Measurements from ENCODE around the gene MASP1. TPM values are rescaled to one million over a fixed set of nuclear protein-coding genes. Genes with fewer than 3 reads are reported as not detected.

The MASP1 gene
- total RNA-seq, result 2.6 TPM

- no peaks in the 10 kb centered on the region for H3K36me3 ChIP-seq
- intact Hi-C loops (cut with DNase I), result no loop called here
Measured at GRCh38 chr3:187291512-187292132, at the start of gene MASP1. Gene MASP1 (minus strand): TSS chr3:187291737. CDS start chr3:187291632, 105 bp downstream.

GRCh38 chr3:187340578-187340977, 49.0 kb upstream of the MASP1 start:
- no peak for DNase-seq (ENCODE audit: low spot score in 2 of 2)
- no peaks in the 10 kb centered on the region for H3K4me1 ChIP-seq
- no peak for TF ChIP-seq CTCF (IDR thresholded peaks at IDR 0.05)
- intact Hi-C loops (cut with DNase I), result no loop called here
- no peaks in the 10 kb centered on the region for H3K9me3 ChIP-seq
- no peaks in the 10 kb centered on the region for H3K36me3 ChIP-seq
- H3K4me3 ChIP-seq, result no peak overlapping the region
- H3K27ac ChIP-seq, result no peak overlapping the region
- no peaks in the 10 kb centered on the region for H3K27me3 ChIP-seq

More at GRCh38 chr3:187291512-187292132, at the start of gene MASP1:
- H3K9me3 ChIP-seq, result no peaks in the 10 kb centered on the region
- peak within 1 kb of the TSS; percentile 33 to 62 for H3K27ac ChIP-seq
- TF ChIP-seq CTCF (IDR thresholded peaks at IDR 0.05), result no peak
- no peak for DNase-seq (ENCODE audit: low spot score in 2 of 2)
- no peaks in the 10 kb centered on the region for H3K27me3 ChIP-seq
- H3K4me1 ChIP-seq, result peaks cover 0 to 8% of the 10 kb centered on the region in 2 donors
- H3K4me3 ChIP-seq, result peak within 1 kb of the TSS; percentile 27 to 57

- intact Hi-C loops (cut with DNase I), result no loop called here
- TF ChIP-seq CTCF (IDR thresholded peaks at IDR 0.05), result no peak
- Histone ChIP-seq H3K9me3 (no peaks in the 10 kb centered on the region), H3K4me3 (no peak overlapping the region), H3K27me3 (no peaks in the 10 kb centered on the region), H3K27ac (no peak overlapping the region), H3K4me1 (no peaks in the 10 kb centered on the region), H3K36me3 (no peaks in the 10 kb centered on the region)
- no peak for DNase-seq (ENCODE audit: low spot score in 2 of 2)
Measured at GRCh38 chr3:187336322-187336721, 44.8 kb upstream of the MASP1 start.

GRCh38 chr3:187334904-187335303, 43.4 kb upstream of the MASP1 start:
- Histone ChIP-seq H3K4me1 (no peaks in the 10 kb centered on the region), H3K9me3 (no peaks in the 10 kb centered on the region), H3K4me3 (no peak overlapping the region), H3K36me3 (no peaks in the 10 kb centered on the region), H3K27ac (no peak overlapping the region), H3K27me3 (no peaks in the 10 kb centered on the region)
- intact Hi-C loops (cut with DNase I), result no loop called here
- DNase-seq (ENCODE audit: low spot score in 2 of 2), result no peak
- TF ChIP-seq CTCF (IDR thresholded peaks at IDR 0.05), result no peak

GRCh38 chr3:187328691-187329090, 37.2 kb upstream of the MASP1 start:
- intact Hi-C loops (cut with DNase I), result no loop called here
- no peak for TF ChIP-seq CTCF (IDR thresholded peaks at IDR 0.05)
- H3K4me1 ChIP-seq, result no peaks in the 10 kb centered on the region
- no peaks in the 10 kb centered on the region for H3K9me3 ChIP-seq
- no peaks in the 10 kb centered on the region for H3K27me3 ChIP-seq
- H3K36me3 ChIP-seq, result no peaks in the 10 kb centered on the region
- no peak overlapping the region for H3K4me3 ChIP-seq
- DNase-seq (ENCODE audit: low spot score in 2 of 2), result no peak
- no peak overlapping the region for H3K27ac ChIP-seq

GRCh38 chr3:187327845-187328244, 36.3 kb upstream of the MASP1 start:
- no peak for TF ChIP-seq CTCF (IDR thresholded peaks at IDR 0.05)
- Histone ChIP-seq H3K9me3 (no peaks in the 10 kb centered on the region), H3K4me1 (no peaks in the 10 kb centered on the region), H3K36me3 (no peaks in the 10 kb centered on the region), H3K27me3 (no peaks in the 10 kb centered on the region), H3K4me3 (no peak overlapping the region), H3K27ac (no peak overlapping the region)
- DNase-seq (ENCODE audit: low spot score in 2 of 2), result no peak
- intact Hi-C loops (cut with DNase I), result no loop called here
